Measurements from ENCODE around the gene DGKG. TPM values are rescaled to one million over a fixed set of nuclear protein-coding genes. Genes with fewer than 3 reads are reported as not detected.
A peak's percentile ranks its signal among the peaks of the same experiment; 100 is the strongest.

Gene DGKG
- polyA plus RNA-seq, 1 of the 3 experiments (the other 2 are of a cell fraction), result 0.12 TPM

DNA sequence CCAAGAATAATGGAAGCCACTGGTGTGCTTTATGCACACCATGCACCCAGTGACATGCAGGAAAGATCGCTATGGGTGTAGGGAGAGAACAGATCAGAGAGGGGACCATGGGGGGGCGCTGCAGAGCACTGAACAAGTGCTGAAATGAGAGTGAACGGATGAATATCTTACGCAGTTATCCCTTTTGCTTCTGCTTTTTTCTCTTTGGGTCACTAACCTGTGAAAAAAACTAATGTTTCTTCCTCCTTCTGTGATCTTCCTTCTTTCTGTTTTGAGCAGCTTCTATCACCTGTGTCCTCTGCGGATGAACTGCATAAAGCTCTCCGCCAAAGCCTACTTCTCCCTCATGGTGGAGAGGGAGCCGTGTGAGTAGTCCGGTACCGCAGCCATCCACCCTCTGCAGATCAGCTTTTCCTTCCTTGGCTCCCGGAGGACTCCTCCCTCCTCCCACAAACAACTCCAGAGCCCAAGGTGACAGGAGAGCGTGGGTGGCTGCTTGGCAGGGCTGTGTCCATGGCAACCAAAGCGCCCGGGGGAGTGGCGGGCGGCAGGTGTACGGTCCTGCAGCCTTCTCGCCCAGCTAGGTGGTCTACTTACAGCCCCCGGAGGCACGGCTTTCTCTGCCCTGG lies 106.2 kb downstream of the DGKG start:
- CTCF ChIA-PET, result interaction anchor here (0.6 to 8.4 kb wide), 7 partner anchors 9 to 312 kb away, joined by 3 to 242 read pairs (median 3); partner anchors contain the start of gene CRYGS
- no peak overlapping the region for H3K4me2 ChIP-seq
- no peak overlapping the region; a peak in 1 of 4 replicates for H3K4me3 ChIP-seq (ENCODE audit: low read depth in 2 of 2, low read length in 1 of 2)
- H3F3A ChIP-seq (replicated peaks; ENCODE audit: insufficient read depth), result no peaks in the 10 kb centered on the region
- POLR2A ChIA-PET, result no interaction called here
- no peak overlapping the region for H3K9ac ChIP-seq
- no peaks in the 10 kb centered on the region for H3K9me2 ChIP-seq
- H3K4me1 ChIP-seq (ENCODE audit: control insufficient read depth in 1 of 2, insufficient read depth in 2 of 2, low read depth in 1 of 2, low read length in 1 of 2), result peaks cover 0 to 26% of the 10 kb centered on the region in 2 experiments; a peak in 1 of 4 replicates
- WGBS (ENCODE audit: low lambda C conversion rate), result 79% methylated on average over 11 of the region's 19 CpGs
- H2AFZ ChIP-seq (ENCODE audit: low read depth), result no peak overlapping the region
- no peaks in the 10 kb centered on the region for H3K9me3 ChIP-seq
- H3K36me3 ChIP-seq (replicated peaks in 1 of 2; ENCODE audit: control insufficient read depth in 1 of 2, insufficient read depth in 2 of 2, low read length in 1 of 2), result no peaks in the 10 kb centered on the region
- H3K27me3 ChIP-seq (ENCODE audit: insufficient read depth), result no peaks in the 10 kb centered on the region
- H3K27ac ChIP-seq (ENCODE audit: low read depth in 2 of 2, low read length in 1 of 2), result no peak overlapping the region
- TF ChIP-seq NRF1 (IDR thresholded peaks at IDR 0.05; ENCODE audit: low read depth, low read length) (no peak), TCF12 (IDR thresholded peaks at IDR 0.05) (no peak), RCOR1 (IDR thresholded peaks at IDR 0.05; ENCODE audit: low read length) (no peak)
- TF ChIP-seq, protein P1, sequence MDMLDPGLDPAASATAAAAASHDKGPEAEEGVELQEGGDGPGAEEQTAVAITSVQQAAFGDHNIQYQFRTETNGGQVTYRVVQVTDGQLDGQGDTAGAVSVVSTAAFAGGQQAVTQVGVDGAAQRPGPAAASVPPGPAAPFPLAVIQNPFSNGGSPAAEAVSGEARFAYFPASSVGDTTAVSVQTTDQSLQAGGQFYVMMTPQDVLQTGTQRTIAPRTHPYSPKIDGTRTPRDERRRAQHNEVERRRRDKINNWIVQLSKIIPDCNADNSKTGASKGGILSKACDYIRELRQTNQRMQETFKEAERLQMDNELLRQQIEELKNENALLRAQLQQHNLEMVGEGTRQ (IDR thresholded peaks at IDR 0.05; ENCODE audit: borderline replicate concordance, low read depth, low read length), result no peak
- TF ChIP-seq, protein P2, sequence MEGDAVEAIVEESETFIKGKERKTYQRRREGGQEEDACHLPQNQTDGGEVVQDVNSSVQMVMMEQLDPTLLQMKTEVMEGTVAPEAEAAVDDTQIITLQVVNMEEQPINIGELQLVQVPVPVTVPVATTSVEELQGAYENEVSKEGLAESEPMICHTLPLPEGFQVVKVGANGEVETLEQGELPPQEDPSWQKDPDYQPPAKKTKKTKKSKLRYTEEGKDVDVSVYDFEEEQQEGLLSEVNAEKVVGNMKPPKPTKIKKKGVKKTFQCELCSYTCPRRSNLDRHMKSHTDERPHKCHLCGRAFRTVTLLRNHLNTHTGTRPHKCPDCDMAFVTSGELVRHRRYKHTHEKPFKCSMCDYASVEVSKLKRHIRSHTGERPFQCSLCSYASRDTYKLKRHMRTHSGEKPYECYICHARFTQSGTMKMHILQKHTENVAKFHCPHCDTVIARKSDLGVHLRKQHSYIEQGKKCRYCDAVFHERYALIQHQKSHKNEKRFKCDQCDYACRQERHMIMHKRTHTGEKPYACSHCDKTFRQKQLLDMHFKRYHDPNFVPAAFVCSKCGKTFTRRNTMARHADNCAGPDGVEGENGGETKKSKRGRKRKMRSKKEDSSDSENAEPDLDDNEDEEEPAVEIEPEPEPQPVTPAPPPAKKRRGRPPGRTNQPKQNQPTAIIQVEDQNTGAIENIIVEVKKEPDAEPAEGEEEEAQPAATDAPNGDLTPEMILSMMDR (IDR thresholded peaks at IDR 0.05), result peak; percentile 41; the same call in 1 of the 2 replicates
- H3K79me2 ChIP-seq (ENCODE audit: insufficient read depth), result no peaks in the 10 kb centered on the region
- no peak for DNase-seq
- no peaks in the 10 kb centered on the region for H4K20me1 ChIP-seq (ENCODE audit: insufficient read depth)

DNA sequence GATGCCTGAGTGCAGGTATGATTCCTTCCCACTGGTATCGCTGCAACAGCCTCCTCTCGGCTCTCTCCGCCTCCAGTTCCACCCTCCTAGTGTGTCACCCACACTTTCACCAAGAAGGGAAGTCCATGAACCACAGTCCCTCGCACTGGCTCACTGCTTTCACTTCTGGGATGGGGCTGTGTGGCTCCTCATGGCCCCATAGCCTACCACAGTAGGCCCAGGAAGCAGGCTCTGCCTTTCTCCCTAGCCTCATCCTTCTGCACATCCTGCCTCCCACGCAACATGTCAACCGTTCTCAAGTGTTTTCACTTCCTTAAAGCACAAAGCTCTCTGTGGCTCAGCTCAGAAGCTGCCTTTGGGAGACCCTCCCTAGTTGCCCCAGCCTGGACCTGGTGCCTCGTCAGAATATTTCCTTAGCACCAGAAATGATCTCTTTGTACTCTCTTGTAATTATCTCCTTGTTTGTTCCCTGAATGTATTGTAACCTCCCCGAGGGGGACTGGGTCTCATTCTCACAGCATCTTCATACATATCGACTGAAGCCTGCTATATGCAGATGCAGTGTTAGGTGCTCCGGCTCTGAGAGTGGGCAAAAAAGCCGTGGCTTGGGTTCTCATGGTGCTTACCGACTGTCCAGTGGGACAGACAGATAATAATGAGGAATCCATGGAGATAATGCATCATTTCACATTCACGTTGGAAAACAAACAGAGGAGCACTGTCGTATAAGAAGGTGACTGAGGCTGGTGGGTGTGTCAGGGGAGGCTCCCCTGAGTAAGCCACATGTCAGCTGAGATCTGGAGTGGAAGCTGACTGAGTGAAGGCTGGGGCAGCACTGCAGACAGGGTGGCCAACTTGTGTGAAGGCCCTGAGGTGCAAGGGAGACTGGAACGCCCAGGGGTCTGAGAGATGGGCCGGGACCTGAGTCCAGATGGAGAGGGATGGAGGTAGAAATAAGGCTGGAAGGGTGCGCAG lies 107.1 kb downstream of the DGKG start:
- Histone ChIP-seq H2AFZ (ENCODE audit: low read depth) (no peak overlapping the region), H3K4me3 (ENCODE audit: low read depth in 2 of 2, low read length in 1 of 2) (no peak overlapping the region), H3K4me1 (ENCODE audit: control insufficient read depth in 1 of 2, insufficient read depth in 2 of 2, low read depth in 1 of 2, low read length in 1 of 2) (peaks cover 0 to 26% of the 10 kb centered on the region in 2 experiments; a peak in 1 of 4 replicates), H3K9me3 (no peaks in the 10 kb centered on the region), H3K9me2 (no peaks in the 10 kb centered on the region), H3K36me3 (replicated peaks in 1 of 2; ENCODE audit: control insufficient read depth in 1 of 2, insufficient read depth in 2 of 2, low read length in 1 of 2) (no peaks in the 10 kb centered on the region), H3K27me3 (ENCODE audit: insufficient read depth) (no peaks in the 10 kb centered on the region; the same call in 1 of the 2 replicates), H3K4me2 (no peak overlapping the region), H3K79me2 (ENCODE audit: insufficient read depth) (no peaks in the 10 kb centered on the region), H3K9ac (no peak overlapping the region), H3K27ac (ENCODE audit: low read depth in 2 of 2, low read length in 1 of 2) (no peak overlapping the region), H3F3A (replicated peaks; ENCODE audit: insufficient read depth) (no peaks in the 10 kb centered on the region), H4K20me1 (ENCODE audit: insufficient read depth) (no peaks in the 10 kb centered on the region)
- DNase-seq, result no peak
- ChIA-PET CTCF (interaction anchor here (0.6 to 8.4 kb wide), 9 partner anchors 106 to 312 kb away, joined by 3 to 242 read pairs (median 3); partner anchors contain the start of gene CRYGS), POLR2A (no interaction called here)
- WGBS (ENCODE audit: low lambda C conversion rate), result 64% methylated on average over 17 of the region's 17 CpGs
- TF ChIP-seq, protein P2 (IDR thresholded peaks at IDR 0.05), result no peak
- TF ChIP-seq, protein P3, sequence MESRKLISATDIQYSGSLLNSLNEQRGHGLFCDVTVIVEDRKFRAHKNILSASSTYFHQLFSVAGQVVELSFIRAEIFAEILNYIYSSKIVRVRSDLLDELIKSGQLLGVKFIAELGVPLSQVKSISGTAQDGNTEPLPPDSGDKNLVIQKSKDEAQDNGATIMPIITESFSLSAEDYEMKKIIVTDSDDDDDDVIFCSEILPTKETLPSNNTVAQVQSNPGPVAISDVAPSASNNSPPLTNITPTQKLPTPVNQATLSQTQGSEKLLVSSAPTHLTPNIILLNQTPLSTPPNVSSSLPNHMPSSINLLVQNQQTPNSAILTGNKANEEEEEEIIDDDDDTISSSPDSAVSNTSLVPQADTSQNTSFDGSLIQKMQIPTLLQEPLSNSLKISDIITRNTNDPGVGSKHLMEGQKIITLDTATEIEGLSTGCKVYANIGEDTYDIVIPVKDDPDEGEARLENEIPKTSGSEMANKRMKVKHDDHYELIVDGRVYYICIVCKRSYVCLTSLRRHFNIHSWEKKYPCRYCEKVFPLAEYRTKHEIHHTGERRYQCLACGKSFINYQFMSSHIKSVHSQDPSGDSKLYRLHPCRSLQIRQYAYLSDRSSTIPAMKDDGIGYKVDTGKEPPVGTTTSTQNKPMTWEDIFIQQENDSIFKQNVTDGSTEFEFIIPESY (IDR thresholded peaks at IDR 0.05; ENCODE audit: borderline replicate concordance, low read depth), result no peak
- no peak for TF ChIP-seq SMC3 (IDR thresholded peaks at IDR 0.05; ENCODE audit: low read depth, low read length)
- no peak for TF ChIP-seq YY1 (IDR thresholded peaks at IDR 0.05; ENCODE audit: low read depth)
- TF ChIP-seq JUND (IDR thresholded peaks at IDR 0.05), result no peak
- no peak for TF ChIP-seq TEAD4 (IDR thresholded peaks at IDR 0.05; ENCODE audit: borderline replicate concordance, insufficient read depth)
- TF ChIP-seq POLR2AphosphoS5 (IDR thresholded peaks at IDR 0.05; ENCODE audit: low read depth, low read length), result no peak
- no peak for TF ChIP-seq MXI1 (IDR thresholded peaks at IDR 0.05; ENCODE audit: low read depth, low read length)
- TF ChIP-seq TCF12 (IDR thresholded peaks at IDR 0.05), result no peak
- no peak for TF ChIP-seq FOXM1 (IDR thresholded peaks at IDR 0.05; ENCODE audit: low read depth)
